Measurements from ENCODE around the gene CTSD.
"Not testable (repeated sequence)": the region's sequence is repeated elsewhere in the genome, so short reads cannot be mapped to it uniquely, and the experiment has no call there.

The CTSD gene

DNA sequence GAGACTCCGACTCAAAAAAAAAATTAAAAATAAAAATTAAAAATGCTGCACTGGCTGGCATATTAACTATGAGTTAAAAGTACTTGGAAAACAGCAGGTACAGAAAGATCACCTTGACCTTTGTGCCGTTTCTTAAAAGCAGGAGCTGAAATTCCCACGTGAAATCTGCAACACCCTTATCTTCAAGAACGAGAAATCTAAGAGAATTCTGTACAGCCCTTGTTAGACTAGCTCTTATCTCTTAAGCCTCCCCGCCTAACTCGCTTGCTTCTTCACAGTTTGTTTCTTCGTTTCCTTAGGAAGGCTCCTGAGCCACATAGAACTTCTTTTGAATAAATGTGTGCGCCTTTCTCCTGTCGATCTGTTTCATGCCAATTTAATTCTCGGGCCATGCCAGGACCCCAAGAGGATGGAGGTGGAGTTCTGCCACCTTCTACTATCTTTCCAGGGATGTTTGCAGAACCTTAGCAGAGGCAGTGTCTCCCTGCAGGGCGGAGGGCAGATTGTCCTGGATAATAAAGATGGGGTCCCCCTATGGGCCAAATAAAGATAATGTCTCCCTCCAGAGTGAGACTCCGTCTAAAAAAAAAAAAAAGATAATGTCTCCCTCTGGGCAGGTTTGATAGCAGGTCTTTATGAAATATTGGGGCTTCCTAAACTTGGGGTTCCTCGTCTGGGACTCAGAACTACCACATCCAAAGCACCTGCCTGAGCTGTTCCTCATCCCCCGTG is 43.7 kb upstream of the CTSD start:
- DNase-seq: no peak
- no peak overlapping the region for H3K27ac ChIP-seq
- H3K36me3 ChIP-seq (replicated peaks): no peaks in the 10 kb centered on the region
- in situ Hi-C loops (cut with HindIII; ENCODE audit: low pct_ligation_motif_present, low sequenced_read_pairs): no loop called here
- no peak overlapping the region for H3K4me3 ChIP-seq (ENCODE audit: low read depth, low read length)
- peak; percentile 26 for TF ChIP-seq CTCF (IDR thresholded peaks at IDR 0.05; ENCODE audit: low read depth, low read length, missing control alignments)
- no peaks in the 10 kb centered on the region for H3K27me3 ChIP-seq (replicated peaks)

DNA sequence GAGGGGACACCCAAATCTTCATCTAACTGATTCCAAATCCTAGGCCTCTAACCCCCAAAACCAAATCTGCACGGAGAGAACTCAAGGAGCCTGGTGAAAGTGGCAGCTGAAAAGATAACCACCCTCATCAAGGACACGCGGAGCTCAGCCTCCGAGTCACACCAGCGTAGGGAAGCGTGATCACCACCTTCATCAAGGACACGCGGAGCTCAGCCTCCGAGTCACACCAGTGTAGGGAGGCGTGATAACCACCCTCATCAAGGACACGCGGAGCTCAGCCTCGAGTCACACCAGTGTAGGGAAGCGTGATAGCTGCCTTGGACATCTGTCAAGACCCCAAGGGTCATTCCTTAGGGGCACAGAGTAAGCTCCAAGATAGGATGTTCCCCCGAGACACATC is 41.8 kb upstream of the CTSD start:
- Histone ChIP-seq H3K36me3 (replicated peaks) (no peaks in the 10 kb centered on the region), H3K27ac (no peak overlapping the region), H3K27me3 (replicated peaks) (no peaks in the 10 kb centered on the region), H3K4me3 (ENCODE audit: low read depth, low read length) (no peak overlapping the region)
- no peak for DNase-seq
- TF ChIP-seq CTCF (IDR thresholded peaks at IDR 0.05; ENCODE audit: low read depth, low read length, missing control alignments): no peak
- in situ Hi-C loops (cut with HindIII; ENCODE audit: low pct_ligation_motif_present, low sequenced_read_pairs): no loop called here

DNA sequence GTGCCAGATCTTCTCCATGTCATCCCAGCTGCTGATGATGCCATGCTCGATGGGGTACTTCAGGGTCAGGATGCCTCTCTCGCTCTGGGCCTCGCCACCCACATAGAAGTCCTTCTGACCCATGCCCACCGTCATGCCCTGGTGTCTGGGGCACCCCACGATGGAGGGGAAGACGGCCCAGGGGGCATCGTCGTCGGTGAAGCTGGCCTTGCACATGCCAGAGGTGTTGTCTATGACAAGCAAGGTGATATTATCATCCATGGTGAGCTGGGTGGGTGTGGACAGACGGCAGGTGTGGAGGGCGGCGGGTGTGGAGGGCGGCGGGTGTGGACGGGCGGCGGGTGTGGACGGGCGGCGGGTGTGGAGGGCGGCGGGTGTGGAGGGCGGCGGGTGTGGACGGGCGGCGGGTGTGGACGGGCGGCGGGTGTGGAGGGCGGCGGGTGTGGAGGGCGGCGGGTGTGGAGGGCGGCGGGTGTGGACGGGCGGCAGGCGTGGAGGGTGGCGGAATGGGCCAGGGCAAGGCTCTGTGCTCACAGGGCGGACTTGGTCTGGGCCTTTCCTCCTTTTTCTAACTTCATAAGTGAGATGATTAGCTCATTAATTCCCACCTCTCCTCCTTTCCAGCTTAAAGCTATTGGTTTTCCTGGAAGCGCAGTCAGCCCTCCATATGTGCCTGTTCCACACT is 40.2 kb upstream of the CTSD start:
- DNase-seq; H3K36me3 ChIP-seq (replicated peaks); H3K27me3 ChIP-seq (replicated peaks); in situ Hi-C loops (cut with HindIII; ENCODE audit: low pct_ligation_motif_present, low sequenced_read_pairs); H3K4me3 ChIP-seq (ENCODE audit: low read depth, low read length); H3K27ac ChIP-seq: not testable (repeated sequence)

DNA sequence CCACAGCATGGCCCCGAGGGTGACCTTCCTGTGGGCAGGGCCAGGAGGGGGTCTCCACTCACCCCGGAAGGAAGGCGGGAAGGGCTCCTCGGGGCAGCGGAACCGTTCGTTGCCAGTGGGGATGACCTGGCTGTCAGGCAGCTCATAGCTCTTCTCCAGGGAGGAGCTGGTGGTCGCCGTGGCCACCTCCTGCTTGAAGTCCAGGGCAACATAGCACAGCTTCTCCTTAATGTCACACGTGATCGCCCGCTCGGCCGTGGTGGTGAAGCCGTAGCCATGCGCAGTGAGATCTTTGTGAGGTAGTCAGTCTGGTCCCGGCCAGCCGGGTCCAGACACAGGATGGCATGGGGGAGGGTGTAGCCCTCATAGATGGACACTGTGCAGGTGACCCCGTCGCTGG is 39.5 kb upstream of the CTSD start:
- no peak overlapping the region for H3K4me3 ChIP-seq (ENCODE audit: low read depth, low read length)
- no peaks in the 10 kb centered on the region for H3K27me3 ChIP-seq (replicated peaks)
- no peak for DNase-seq
- no peaks in the 10 kb centered on the region for H3K36me3 ChIP-seq (replicated peaks)
- TF ChIP-seq CTCF (IDR thresholded peaks at IDR 0.05; ENCODE audit: low read depth, low read length, missing control alignments): no peak
- in situ Hi-C loops (cut with HindIII; ENCODE audit: low pct_ligation_motif_present, low sequenced_read_pairs): no loop called here
- H3K27ac ChIP-seq: no peak overlapping the region

- H3K27me3 ChIP-seq (replicated peaks): peaks cover 10% of the 10 kb centered on the region
- no peak overlapping the region for H3K27ac ChIP-seq
- no peak for DNase-seq
- in situ Hi-C loops (cut with HindIII; ENCODE audit: low pct_ligation_motif_present, low sequenced_read_pairs): no loop called here
- no peak overlapping the region for H3K4me3 ChIP-seq (ENCODE audit: low read depth, low read length)
- TF ChIP-seq CTCF (IDR thresholded peaks at IDR 0.05; ENCODE audit: low read depth, low read length, missing control alignments): no peak
- no peaks in the 10 kb centered on the region for H3K36me3 ChIP-seq (replicated peaks)
Observed at GRCh38 chr11:1797391-1798125, 33.8 kb upstream of the CTSD start.

DNA sequence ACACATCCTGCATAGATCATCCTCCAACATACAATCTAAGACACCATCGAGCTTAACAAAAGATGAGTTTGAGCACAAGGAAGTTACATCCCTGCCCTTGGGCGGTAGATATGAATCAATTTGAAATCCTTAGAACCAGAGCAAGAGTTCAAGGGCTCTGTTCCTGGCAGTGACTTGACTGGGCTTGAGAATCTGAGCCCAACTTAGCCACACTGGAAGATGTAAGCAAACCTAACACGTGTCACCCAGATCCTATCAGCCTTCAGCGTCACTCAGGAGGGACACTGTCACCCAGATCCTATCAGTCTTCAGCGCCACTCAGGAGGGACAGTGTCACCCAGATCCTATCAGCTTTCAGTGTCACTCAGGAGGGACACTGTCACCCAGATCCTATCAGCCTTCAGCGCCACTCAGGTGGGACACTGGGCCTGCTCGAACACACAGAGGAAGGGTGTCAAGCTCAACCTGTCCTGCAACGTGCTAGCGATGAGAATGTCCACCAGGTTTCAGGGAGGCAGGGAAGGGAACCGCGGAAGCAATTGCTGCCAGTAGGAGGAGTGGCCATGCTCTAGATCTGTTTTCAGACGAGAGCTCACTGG is 32.8 kb upstream of the CTSD start:
- in situ Hi-C loops (cut with HindIII; ENCODE audit: low pct_ligation_motif_present, low sequenced_read_pairs): no loop called here
- TF ChIP-seq CTCF (IDR thresholded peaks at IDR 0.05; ENCODE audit: low read depth, low read length, missing control alignments): peak; percentile 14
- no peak for DNase-seq
- Histone ChIP-seq H3K36me3 (replicated peaks) (no peaks in the 10 kb centered on the region), H3K27me3 (replicated peaks) (peaks cover 10% of the 10 kb centered on the region), H3K4me3 (ENCODE audit: low read depth, low read length) (no peak overlapping the region), H3K27ac (no peak overlapping the region)
